IPS DF 19.7 (cell line): ENCODE results near the gene REC114.
"Not testable (repeated sequence)": the region's sequence is repeated elsewhere in the genome, so short reads cannot be mapped to it uniquely, and the experiment has no call there.

Experiments used
- DNase-seq: peaks from one replicate; pipeline ENCODE4 v3.0.0-alpha.2; 2013; ENCODE audit warnings: low read depth, low spot score

Gene REC114

DNA sequence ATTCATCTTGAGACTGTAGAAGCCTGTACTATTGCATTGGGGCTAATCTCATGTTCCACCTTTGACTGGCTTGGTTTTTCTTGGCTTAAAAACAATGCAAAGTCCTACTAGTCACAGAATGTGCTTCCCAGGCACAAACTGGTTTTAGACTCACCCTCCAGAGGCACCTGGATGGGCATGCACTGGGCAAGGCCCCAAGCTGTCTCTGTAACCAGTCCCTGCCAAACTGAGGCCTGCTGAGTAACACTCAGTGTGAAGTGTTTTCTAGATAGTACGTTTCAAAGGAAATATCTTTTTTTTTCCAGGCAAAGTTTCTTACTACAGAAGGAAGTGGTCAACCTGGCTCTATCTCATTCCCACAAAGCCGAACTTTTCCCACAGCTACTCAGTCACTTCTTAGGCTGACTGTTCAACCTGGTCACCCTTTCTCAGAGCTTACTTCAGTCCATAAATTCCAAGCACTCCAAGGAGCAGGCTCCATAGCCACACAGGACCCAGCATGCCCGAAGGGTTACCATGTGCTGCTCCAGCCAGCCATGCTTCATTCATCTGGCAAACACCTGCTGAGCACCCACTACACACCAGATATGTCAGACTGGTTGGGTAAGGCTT, 132.8 kb downstream of the REC114 start:
- no peak for DNase-seq

DNA sequence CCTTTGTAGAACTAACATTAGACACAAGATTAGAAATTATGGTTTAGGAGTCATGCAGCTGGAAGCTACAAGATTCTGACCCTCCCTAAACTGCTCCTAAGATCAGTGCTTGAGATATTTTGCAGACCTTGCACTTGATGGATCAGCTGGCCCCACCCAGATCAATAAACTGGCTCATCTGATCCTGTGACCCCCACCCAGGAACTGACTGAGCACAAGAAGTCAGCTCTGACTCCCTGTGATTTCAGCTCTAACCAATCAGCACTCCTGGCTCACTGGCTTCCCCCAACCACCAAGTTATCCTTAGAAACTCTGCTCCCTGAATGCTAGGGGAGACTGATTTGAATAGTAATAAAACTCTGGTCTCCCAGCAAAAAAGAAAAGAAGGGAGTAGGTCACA, 134.6 kb downstream of the REC114 start:
- DNase-seq: not testable (repeated sequence)

DNA sequence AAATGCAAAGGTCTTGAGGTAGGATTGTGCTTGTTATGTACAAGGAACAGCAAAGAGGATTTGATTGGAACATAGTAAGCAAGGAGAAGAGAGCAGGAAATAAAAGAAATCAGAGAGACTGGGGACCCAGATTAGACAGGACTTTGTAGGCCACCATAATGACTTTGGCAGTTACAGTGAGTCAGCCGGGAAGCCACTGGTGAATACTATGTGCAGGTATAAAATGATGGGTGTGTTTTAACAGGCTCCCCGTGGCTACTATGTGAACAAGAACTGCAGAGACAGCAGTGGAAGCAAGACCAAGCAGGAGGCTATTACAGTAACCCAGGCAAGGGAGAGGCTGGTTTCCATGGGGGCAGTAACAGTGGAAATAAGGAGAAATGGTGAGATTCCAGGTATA, 135.1 kb downstream of the REC114 start:
- DNase-seq: no peak

DNA sequence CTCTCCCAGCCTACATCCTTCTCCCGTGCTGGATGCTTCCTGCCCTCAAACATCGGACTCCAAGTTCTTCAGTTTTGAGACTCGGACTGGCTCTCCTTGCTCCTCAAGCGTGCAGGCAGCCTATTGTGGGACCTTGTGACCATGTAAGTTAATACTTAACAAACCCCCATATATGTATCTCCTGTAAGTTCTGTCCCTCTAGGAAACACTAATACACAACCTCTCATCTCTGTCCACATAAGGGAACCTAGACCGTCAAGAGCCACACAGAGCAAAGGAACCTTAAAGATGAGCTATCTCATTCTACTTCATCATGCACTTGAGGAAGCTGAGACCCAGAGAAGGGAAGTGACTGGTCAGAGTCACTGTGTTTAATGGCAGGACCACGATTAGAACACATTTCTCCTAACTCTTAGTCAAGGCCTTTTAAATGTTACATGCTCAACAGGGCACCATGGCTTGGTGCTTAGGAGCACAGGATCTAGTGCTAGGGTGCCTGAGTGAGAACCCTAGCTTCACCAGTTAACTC, 140.0 kb downstream of the REC114 start:
- no peak for DNase-seq

DNA sequence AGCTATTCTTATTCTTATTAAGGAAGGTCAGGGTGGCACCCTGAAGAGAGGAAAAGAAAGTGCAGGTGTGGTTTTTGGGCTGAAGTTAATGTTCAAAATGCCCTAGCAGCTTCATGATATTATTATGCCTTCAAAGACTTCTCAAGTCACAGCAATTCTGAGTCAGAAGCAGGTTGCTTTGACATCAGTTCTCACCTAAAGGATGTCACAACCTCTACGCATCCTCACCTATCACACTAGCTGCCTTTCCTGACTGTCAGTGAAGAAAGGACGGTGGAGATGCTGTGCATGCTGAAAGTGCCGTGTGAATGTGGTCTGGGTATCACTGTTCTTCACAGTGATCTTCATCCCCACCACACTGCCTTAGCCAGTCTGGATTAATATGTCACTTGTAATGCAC, 140.6 kb downstream of the REC114 start:
- no peak for DNase-seq

DNA sequence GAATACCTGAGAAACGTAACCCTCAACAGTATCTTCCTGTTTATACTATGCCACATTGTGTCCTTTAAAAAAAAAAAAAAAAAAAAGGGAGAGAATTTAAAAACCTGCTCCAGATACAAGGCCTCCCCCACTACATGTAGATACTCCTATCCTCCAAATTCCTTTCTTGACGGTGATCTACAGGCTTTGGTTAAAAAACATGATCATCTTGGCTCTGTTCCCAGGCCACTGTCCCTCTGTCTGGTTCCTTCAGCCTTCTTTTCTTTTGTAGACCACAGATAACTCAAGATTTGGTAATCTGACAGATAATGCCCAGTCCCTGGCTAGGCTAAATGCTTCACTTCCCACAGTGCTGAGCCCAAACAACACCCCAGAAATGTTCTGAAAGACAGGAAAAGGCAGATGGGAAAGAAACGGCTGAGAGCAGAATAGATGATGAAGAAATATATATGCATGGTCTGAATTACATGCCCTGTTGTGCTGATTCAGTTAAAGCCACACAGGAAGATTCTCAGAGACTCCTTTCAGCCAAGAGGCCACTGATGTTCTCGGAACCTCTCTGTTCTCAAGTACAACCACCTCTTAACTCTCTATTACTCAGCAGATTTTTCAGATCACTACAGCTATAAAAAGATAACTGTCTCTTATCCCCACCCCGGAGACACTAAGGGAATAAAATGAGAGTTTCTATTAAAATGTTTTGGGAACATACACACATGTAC, 141.9 kb downstream of the REC114 start:
- no peak for DNase-seq

DNA sequence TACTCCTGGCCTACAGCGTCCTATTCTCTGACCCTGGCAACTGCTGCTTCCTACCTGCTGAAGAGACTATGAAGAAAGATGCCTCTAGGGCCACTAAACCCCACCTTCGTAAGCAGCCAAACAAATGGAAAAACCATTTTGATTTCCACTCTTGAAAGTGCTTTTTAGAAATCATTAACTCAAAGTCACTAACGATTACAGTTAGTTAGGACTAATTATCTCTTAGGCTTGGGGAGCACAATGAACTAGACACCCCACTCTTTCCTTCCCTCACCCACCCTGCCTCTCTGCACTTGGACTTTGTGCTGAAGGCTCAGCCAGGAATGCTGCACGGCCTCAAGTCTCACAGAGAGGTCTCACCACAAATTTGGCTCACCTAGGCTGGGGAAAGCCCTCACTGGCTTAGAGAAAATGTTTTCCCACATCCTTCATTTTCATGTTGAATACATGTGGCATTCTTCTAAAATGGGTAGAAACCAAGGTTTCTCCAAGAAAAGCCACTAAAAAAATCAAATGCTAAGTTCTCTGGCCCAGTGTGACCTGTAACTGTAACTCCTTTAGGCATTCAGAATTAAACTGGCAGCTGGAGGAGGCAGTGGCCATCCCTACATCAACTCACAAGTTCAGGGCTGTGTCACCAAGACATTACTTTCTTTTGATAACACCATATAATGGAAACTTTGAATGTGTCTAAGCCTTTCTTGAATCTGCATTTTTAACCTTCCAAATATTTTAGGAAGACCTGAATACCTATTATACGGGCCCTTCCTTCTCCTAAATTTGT, 143.1 kb downstream of the REC114 start:
- DNase-seq: no peak

DNA sequence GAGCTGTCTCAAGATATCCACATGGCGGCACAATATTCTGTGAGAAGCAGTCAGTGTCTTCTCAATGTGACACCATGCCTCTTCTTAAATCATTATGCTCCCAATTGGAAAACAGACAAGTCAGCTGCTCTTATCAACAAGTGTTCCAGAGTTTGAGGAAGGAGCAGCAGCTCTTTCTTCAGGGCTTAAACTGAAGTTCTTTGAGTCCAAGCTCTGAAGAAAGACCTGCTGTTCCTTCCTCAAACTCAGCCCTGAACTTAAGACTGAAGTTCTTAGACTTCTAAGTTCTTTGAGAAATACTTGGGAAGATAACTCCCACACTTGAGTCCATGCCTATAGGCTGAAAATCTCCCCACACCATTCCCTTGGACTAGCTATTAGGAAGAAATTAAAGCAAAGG, 146.8 kb downstream of the REC114 start:
- DNase-seq: no peak

DNA sequence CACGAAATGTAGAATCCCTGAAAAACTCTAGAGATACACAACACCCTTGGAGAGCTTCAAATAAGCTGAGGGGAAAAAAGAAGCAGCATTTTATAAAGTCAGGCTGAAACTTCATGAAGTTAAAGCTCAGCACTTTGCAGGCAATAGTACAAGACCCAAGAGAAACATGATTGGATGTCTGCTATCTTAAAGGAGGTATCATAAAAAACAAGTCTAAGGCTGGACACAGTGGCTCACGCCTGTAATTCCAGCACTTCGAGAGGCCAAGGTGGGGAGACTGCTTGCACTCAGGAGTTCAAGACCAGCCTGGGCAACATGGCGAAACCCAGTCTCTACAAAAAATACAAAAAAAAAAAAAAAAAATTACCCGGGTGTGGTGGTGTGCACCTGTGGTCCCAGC, 147.3 kb downstream of the REC114 start:
- DNase-seq: no peak

DNA sequence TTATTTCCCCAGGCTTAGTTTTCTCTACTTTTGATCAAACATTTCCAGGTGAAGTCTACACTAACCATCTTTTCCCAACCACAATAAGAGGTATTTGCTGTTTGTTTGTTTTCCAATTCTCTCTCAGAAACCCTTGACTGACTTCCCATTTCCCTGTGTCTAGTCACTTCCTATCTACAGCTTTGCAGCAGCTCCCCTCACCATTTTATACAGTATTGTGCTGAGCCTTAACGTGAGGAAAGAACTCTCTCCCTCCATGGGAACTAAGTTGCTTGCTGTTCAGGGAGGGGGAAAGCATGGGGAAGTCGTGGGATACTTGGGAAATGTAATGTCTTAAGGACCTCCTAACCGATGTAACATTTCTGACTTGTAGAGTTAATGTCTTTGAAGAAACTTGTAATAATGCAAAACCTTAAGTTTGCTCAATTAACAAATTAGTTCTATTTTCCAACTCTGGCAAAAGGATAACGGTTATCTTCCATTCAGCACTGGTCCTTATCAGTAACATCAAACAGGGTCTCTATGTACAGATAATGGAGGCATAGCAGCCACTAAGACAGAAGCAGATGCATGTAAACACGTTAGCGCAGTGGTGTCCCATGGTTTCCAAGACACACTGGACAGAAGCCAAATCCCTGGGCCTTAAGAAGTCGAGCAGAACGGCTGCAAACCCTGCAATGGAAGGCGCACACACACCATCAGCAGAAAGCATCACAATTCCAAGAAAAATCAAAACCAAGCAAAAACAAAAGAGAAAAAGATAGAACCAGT, 150.5 kb downstream of the REC114 start:
- no peak for DNase-seq

DNA sequence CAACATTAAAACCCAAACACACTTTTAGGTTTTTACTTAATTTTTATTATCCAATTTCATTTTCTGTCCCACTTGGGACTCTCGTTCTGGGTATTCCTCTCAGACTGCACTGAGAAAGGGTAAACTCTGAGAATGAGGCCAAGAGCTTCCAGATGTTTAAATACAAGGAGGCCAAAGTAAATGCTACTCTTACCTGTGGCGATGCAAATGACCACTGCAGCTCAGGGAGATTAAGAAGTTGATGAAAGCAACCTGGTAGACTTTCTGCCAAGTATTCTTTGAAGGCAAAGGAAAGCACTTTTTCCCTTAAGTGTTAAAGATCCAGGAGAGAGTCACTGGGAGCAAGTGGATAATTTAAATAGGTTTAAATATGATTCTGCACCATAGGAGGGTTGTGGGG, 151.1 kb downstream of the REC114 start:
- DNase-seq: no peak

DNA sequence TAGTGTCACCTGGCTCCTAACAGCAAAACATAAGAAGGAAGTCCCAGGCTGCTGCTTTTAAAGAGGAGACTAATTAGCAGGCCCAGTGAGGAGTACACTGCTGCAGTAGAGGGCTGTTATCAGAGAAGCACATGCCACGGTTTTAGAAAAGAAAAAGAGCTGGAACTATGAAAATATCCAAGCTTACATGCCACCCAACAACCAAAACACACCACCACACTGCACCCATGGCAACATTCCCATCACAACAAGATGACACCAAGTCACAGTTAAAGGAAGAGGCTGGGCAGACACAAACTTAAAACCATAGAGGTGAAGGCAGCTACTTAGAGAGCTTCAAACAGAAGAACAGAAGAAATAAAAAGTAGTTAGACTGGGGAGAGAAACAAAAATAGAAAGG, 153.2 kb downstream of the REC114 start:
- no peak for DNase-seq

DNA sequence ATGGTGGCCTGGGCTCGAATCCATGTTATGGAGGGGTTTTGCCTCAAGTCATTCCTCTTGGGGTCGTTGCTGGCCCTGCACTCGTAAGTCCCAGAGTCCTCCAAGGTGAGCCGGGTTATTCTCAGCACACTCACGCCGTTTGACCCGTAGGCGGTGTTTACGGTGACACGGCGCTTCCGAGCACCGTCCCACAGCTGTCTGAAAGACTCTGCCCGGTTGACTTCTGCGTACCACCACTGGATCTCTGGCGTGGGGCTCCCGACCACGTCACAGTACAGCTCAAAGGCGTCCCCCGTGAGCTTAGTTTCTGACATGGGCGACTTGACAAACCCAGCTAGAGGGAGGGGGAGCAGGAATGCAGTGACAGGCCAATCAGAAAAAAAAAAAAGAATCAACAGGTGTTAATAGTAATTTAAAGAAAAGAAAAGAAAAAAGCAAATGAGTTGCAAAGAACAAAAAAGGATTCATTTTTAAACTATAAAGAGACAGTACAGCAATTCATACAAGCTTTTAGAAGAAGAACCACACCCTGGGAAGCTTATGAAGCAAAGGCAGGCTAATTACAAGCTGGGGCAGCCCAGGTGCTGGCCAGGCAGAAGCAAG, 154.2 kb downstream of the REC114 start:
- DNase-seq: no peak

DNA sequence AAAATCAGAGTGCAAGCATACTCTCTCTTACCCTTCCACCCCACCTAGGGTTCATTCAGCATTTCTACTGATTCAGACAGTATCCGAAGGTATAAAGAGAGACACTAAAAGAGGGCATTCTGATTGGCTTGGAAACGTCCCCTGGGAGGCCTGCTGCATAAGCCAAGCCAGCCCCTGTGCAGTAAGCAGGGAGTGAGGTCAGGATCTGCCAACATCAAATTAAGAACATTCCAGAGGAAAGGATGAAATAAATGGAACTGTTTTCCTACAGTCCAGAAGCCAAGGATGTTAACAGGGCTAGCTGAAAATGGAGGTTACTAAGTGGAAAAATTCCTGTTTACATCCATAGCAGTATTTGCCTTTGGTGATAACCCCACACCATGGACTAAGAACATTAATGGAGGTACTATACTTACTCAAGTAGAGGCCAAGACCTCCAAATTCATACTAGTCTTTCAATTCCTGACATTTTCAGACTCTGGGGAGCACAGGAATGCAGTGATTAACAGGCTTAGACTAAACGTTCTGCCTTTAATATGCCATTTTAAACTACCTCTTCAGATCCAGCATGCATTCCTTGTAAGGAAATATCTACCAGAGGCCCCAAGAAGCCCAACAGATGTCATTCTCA, 155.7 kb downstream of the REC114 start:
- no peak for DNase-seq

DNA sequence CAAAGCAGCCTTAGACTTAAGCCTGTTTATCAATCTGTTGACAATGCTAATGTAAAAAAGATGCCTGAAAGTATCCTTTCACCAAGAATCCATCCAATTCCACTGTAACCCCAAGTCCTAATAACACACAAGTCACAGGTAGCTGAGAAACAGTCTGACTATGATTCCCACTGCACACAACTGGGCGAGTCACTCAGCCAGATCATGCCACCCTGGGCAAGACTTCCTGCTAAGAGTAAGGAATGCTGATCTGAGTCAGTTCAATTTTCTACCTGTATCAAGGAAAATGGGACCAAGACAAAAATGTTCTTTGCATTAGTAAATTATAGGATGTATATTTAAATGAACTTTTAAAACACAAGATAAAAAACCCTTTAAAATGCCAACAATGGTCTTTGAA, 157.0 kb downstream of the REC114 start:
- DNase-seq: no peak

DNA sequence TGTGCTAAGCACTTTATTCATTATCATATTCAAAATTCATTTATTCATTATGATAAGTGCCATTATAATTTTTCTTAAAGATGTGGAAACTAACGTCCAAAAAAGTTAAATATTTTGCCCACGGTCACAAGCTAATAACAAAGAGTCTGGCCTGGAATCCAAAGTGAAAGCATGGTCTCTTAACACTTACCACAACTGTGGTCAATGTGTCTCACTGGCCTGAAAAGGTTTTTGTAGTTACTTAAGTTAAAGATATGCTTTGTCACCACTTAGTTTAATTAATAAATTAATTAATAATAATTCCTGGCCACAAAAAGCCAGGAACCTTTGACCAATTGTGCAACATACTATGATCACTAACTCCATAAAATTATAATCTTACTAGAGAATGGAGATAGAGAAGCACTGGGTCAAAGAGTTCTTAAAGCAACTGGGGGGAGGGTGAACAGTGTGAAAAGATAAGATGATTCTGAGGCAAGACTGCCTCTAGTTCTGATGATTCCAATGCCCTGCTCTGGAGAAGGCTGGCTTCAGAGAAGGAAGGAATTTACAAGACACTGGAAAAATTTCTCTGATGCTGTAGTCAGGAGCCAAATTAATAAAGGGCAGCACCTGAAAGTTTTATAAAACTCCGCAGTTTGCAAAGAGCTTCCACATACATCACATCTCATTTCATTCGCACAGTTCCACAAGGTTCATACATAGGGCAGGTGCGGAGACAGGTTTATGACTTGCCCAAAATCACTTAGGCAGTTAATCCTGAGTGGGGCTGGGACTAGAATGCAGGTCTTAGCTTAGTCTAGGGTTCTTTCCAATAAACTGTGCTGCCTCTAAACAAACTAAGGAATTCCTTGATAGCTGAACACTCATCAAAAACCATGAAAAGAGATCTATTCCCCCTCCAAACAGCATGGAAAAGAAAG, 157.7 kb downstream of the REC114 start:
- DNase-seq: no peak

DNA sequence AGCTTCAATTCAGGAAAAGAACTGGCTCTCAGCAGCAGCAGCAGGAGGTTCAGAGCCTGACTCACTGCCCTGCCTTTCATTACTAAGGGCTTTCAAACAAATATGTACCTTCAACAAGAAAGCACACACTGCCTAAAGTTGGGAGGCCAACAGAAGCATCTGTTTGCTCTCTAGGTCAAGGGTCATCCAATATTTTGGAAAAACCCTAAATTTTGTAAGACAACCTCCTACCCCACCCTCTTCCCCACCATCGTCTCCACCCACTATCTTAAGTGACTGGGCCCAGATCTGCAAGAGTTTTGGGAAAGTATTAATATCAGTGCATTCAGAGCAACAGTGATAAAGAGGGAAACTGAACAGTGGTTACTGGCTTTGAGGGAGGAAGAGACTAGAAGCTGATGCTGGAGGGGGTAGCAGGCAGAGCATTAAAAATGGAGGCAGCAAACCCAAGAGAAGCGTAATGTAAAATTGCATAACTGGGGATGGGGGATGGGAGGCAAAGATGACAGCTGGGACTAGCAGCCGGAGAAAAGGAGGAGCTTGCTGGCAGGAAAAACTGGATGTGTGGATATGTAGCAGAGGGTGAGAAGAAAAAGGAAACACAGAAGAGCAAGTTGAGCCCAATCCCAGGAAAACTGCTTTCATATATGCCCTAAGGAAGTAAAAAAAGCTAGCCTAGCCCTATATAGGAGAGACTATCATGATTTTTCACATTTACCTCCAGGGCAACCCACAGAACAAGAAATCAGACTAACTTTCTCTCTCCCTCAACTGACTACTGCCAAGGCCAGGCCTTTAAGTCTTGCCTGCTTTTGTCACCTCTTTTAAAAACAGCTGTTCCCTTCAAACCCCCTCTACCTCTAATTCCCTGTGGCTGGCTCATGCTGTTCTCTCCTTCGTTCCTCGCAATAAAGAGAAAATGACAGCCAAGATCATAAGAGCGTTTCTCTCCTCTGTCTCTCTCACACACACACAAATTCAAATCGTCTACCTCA, 158.8 kb downstream of the REC114 start:
- no peak for DNase-seq

DNA sequence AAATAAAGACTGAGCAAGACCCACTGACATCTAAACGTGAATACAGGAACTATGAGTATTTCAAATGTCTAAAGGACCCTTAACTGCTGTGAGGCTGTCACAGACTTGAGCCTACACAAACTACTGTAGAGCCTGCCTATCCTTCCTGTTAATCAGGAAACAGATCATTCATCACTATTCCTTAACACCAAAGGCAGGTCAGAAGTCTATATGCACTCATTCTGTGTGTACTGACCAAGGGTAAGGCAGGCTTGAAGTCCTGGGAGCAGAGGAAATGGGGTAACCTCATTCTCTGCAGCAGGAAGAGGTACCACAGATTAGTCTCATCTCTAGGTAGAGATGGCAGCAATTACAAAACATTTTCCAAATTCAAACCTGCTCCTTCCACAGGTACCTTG, 159.5 kb downstream of the REC114 start:
- no peak for DNase-seq

DNA sequence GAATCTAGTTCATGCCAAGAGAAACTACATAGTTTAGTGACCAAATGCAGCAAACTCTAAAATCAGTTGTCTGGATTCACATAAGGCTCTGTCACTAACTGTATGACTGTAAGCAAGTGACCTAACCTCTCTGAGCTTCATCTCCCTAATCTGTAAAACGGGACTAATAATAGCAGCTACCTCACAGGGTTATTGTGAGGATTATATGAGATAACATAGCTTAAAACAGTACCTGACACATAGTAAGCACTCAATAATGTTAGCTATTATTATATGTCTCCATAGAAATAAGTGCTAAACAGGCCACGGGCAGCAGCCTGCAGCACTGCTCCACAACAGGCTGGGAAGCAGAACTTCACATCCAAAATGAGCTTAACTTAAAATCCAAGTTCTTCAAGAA, 160.0 kb downstream of the REC114 start:
- DNase-seq: no peak
